NCI-H1092 treated with DMSO at 0.1 percent for 48 hours (cell line): ENCODE data around the gene VIPR1.

ENCODE experiments used
- DNase-seq: peaks from one replicate; lab custom pipeline; 2025; lab: John Stamatoyannopoulos, UW

Gene VIPR1

GRCh38 chr3:42513121-42513520 is 10.7 kb downstream of the VIPR1 start:
- no peak for DNase-seq

DNA sequence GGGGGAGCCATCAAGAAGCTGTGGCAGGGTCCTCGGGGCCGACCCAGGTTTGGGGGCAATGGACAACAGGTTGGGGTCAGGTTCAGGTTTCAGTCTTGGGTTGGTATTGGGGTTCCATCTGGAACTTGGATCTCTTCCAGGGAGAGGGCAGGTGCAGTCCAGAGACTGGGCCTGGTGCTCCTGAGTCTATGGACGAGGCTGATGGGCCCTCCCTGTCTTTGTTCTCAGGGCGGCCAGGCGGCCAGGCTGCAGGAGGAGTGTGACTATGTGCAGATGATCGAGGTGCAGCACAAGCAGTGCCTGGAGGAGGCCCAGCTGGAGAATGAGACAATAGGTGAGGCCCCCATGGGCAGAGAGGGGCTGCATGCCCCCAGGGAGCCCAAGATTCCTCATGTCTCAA is 11.1 kb downstream of the VIPR1 start:
- DNase-seq = no peak

DNA sequence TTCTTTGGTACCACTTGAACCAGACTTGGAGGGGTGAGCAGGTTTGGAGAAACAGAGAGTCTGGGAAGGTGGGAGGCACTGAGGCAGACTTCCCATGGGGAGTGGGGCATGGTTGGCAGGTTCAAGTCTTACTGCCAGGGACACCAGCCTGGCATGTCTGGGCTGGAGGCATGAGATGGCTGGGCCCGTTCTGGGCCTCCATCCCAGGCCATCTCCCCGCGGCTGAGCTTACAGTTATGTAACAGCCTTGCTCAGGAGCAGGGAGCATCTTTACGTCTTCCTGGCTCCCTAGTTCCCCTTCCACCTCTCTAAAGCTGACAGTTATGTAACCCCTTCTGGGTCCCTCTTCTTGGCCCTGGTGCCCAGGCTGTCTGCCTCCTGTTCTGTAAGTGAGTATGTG is 12.4 kb downstream of the VIPR1 start:
- no peak for DNase-seq

DNA sequence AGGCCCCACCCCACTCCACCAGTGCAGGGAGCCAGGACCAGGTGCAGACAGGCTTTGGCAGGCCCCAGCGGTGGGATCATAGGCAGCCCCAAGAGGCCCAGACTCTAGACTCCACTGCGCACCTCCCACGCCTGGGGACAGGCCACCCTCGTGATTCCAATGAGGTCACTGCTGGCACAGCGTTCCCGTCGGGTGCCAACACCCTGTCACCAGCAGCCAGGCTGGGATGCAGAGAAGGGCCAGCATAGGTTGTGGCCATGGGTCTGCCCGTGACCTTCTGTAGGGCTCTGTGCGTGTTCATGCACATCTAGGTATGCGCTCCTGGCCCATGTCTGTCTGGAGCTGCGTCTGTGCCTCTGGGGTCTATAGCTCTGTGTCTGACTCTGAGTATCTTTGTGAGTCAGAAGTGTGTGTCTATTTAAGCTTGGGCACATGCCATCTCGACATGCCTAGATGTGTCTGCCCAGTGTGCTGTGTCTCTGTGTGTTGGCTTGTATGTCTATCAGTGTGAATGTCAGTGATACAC is 13.0 kb downstream of the VIPR1 start:
- DNase-seq = no peak

DNA sequence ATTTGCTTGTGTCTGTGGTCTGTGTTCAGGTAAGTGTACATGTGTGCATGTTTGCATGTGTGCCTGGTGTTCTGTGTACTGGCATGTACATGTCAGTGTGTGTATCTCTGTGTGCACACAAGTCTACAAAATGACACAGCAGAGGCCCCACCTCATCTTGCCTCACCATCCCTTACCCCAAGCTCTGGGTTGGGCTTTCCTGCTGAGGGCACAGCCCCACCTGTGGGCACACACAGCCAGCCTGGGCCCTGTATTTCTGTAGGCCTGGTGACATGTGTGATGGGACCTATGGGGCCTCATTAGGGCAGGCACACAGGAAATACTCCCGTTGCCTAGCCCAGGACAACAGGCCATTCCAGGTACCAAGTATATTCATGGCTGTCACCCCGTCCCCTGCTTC is 13.5 kb downstream of the VIPR1 start:
- no peak for DNase-seq

GRCh38 chr3:42516443-42516842 is 14.0 kb downstream of the VIPR1 start:
- no peak for DNase-seq

DNA sequence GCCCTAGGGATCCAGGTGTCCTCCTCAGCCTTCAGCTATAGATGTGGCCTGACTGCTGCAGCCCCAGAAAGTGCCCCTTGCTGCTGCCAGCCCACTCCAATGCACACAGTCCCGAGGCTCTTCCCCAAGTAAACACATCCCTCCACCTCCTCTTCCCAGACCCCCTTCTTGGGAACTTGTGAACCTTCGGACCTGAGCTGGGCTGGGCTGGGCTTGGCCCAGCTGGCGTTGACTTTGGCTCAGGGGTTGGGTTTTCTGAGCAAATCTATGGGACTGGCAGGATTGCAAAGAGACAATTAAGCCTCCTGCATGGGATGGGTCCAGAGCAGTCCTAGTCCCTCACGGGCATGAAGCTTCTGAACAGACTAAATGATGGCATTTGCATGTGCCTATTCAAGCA is 14.7 kb downstream of the VIPR1 start:
- DNase-seq = no peak

DNA sequence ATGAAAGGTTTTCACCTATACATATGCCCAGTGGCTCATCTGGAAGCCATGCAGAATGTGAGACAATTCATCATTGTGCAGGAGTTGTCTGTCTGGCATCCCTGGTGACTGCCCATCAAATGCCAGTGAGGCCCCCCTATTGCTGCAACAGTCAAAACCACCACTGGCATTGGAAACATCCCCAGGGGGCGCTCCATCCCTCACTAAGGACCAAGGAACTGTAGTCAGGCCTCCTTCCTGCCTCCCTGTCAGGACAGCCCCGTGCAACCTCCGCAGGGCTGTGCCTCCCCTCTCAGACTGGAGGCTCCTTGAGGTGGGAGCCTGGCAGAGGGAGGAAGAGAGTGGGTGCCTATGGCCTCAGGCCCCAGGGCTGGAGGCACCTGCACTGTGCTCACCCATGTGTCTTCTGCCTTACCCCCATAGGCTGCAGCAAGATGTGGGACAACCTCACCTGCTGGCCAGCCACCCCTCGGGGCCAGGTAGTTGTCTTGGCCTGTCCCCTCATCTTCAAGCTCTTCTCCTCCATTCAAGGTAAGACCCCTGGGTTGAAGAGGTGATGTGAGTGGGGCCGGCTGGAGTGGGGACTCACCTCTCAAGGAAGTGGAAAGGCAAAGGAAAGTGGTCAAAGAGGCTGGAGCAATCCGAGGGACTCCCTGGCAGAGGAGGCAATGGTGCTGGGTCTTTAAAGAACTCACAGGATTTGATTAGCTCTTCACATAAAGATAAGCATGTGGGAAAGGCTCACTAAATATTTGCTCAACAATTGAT is 16.5 kb downstream of the VIPR1 start:
- no peak for DNase-seq

DNA sequence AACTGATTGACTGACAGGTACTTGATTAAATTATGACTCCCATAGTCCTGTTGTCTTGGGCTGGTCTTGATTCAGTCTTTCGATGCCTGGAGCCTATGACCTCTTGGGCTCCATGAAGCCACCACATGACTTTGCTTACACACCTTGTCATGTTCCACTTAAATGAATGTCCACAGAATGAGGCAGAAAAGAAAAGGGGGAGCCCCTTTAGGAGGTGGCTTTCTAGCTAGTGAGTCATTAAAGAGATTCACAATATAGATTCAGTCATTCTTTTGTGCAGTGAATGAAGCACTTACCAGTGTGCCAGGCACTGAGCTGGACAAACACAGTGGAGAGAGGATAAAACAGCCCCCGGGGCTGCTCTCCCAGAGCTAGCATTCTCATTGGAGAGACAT is 17.1 kb downstream of the VIPR1 start:
- no peak for DNase-seq

GRCh38 chr3:42520336-42520735 is 17.9 kb downstream of the VIPR1 start:
- DNase-seq = no peak

GRCh38 chr3:42520906-42521305 is 18.5 kb downstream of the VIPR1 start:
- no peak for DNase-seq

DNA sequence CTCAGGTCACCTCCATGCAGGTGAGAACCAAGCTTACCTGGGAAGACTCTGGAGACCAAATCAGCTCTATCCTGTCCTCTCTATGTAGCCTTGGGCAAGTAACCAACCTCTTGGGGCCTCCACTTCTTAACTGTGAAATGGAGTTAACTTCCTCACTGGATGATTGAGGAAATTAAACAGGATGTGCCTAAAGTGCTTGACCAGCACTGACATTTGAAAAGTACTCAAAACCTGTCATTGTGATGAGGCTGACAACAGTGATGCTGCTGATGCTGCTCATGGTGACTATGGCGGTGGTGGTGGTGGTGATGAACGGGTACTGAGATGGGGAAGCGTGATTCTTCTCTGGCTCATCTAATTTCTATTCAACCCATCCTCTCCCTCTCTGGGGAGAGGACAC is 22.3 kb downstream of the VIPR1 start:
- no peak for DNase-seq

DNA sequence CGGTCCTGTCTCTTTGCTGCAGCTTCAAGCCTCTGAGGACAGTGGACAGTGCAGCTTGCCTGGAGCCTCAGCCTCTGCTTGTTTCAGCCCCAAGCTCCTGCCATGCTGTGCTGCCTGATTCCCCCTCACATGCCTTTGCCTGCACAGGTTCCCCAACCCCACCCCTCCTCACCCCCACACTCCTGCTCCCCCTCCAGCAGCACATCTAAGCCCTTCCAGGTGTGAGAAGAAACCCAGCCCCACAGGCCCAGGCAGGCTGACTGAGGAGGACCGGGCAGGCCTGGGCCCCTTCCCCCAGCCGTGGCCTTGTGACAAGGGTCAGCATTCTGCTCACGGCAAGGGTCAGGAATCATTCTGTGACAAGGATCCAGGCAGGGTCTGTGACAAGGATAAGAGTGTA is 22.8 kb downstream of the VIPR1 start:
- no peak for DNase-seq

GRCh38 chr3:42525736-42526345 is 23.4 kb downstream of the VIPR1 start:
- no peak for DNase-seq

DNA sequence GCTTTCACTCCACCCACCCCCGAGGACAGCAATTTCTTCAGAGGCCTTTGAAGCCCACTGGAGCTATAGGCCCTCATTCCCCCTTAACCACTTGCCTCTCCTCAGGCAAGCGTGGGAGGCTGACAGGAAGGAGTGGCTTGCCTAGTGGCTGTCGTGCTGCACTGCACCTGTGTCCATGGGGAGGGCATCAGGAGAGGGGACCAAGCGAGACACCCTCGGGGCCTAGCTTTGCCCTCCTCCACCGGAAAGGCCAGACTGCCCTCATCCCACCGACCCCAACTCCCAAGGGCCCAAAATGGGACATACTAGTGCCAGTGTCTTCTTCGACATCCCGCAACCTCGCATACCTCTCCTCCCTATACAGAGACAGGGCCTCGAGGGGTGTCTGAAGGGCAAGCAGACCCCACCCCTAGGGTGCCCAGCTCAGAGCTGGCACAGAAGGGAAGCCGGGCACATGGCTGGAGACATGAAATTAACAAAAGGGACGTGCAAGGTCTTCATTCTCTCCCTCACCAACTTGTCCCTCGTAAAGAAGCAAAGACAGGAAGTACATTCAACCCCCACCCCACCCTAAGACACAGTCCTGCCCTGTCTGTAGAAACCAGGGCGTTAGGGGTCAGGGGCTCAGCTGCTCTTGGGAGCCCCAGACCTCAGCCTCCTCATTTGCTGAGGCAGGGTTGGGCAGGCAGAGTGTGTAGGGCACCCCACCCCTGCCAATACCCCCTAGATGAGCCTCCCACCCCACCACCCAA is 24.3 kb downstream of the VIPR1 start:
- DNase-seq = no peak

- DNase-seq = no peak
These were observed 25.0 kb downstream of the VIPR1 start for GRCh38 chr3:42527368-42527917.

DNA sequence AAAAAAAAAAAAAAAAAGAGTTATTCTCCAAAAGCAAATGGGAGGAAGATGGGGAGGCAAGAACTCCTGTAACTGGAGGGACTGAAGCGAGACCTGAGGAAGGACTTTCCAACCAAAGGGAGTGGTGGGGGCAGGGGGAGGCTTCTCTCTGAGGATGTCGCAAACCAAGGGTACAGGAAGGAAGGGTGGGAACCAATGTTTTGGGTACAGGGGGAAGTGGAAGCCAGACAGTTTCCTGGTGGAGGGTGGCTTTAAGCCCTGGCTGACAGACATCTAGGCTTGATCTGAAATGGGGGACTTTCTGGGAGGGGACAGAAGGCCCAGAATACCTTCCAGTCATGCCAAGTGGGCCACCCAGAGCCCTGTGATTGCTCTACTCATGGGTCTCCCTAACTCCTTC is 27.0 kb downstream of the VIPR1 start:
- DNase-seq = no peak

DNA sequence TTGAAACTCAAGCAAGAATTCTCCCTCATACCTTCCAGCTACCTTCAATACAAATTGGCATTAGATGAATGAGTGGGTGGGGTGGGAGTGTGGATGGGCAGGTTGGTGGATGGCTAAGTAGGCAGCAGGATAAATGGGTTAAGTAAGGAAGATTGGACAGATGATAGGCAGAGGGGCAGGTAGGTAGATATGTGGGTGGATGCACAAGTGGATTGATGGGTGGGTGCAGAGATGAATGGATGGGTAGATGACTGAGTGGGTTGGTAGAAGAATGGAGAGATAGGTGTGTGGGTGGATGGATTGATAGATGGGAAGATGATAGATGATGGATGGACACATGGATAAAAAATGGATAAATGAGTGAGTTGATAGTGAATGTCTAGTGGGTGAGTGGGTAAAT is 27.6 kb downstream of the VIPR1 start:
- no peak for DNase-seq

GRCh38 chr3:42531470-42531869 is 29.0 kb downstream of the VIPR1 start:
- DNase-seq = no peak

DNA sequence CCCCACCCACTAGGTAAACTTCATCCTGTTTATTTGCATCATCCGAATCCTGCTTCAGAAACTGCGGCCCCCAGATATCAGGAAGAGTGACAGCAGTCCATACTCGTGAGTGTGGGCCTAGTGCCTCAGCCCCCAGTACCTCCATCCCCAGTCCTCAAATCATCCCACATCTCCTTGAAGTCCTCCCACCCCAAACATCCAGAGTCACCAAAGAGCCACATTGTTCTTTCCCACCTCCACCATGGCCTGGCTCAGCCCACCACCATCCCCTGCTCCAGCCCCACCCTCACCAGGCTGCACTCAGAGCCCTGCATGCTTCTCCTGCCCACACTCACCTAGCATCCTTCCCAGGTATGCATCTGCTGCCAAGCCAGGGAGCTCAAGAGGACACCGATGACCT is 29.8 kb downstream of the VIPR1 start:
- no peak for DNase-seq

DNA sequence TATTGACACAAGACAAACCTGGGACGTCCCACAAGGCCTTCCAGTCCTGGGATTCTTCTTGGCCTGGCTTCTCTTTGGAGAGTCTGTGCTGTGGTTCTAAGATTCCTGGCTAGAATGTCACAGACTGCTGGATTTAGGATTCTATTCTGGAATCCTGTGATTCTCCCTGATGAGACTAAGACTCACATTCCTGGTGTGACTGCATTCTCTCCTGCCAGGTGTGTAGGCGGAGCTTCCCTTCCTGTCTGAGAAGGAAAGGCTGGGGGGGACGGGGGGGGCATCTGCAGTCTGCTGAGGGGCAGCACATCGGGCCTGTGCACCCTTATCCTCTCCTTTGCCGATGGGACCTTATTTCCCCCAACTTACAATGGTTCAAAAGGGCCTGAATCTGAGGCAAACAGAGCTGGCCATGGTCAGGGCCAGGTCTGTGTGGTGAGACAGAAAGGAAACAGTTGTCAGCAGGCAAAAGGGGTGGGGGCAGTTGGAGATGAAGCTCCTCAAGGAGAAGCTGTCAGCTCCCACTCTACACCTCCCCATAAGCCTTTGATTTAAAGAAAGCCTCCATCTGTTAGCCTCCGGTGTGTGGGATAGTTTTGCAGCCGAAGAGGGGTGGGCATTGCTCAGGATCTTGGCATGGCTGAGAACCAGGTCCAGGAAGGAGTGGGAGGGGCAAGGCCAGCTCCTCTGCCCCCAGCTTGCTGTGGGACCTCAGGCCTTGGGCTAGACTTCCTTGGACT is 30.9 kb downstream of the VIPR1 start:
- no peak for DNase-seq
